Suprapubic skin (tissue), 4 donors: ENCODE measurements around the gene TSPAN18. TPM values are rescaled to one million over a fixed set of nuclear protein-coding genes. Genes with fewer than 3 reads are reported as not detected.

Experiments
- DNase-seq, 2 donors: peaks; one replicate each; pipeline ENCODE4 v3.0.0-alpha.2; 2019; ENCODE audit warnings: low spot score in 2 of 2
- H3K27ac ChIP-seq: fragments of 200-600 bp; sonication (generic); one replicate; pipeline ENCODE4 v1.5.1; 2019
- H3K27me3 ChIP-seq: fragments of 200-600 bp; sonication (generic); one replicate; pipeline ENCODE4 v1.5.1; 2019
- H3K36me3 ChIP-seq: fragments of 200-600 bp; sonication (generic); one replicate; pipeline ENCODE4 v1.5.1; 2019
- H3K4me1 ChIP-seq: fragments of 200-600 bp; sonication (generic); one replicate; pipeline ENCODE4 v1.5.1; 2019
- H3K4me3 ChIP-seq: fragments of 200-600 bp; sonication (generic); one replicate; pipeline ENCODE4 v1.5.1; 2019; ENCODE audit warnings: mild to moderate bottlenecking
- H3K9me3 ChIP-seq: fragments of 200-600 bp; sonication (generic); one replicate; pipeline ENCODE4 v1.5.1; 2019
- CTCF ChIP-seq, 2 donors: fragments of 200-600 bp in 1 of 2; fragments of 450-650 bp in 1 of 2; sonication (generic) in 1 of 2; IDR thresholded peaks; one replicate each; pipeline ENCODE4 v1.5.1; 2016 to 2019; ENCODE audit warnings: antibody characterized with exemption in 2 of 2, mild to moderate bottlenecking in 1 of 2, moderate library complexity in 1 of 2
- EP300 ChIP-seq: sonication (generic); formaldehyde crosslinking; IDR thresholded peaks from one replicate; pipeline ENCODE4 v1.6.1; 2017; ENCODE audit warnings: antibody characterized with exemption
- POLR2A ChIP-seq, 2 donors: fragments of 450-650 bp; IDR thresholded peaks; one replicate each; pipeline ENCODE4 v1.6.1; 2017; ENCODE audit warnings: antibody characterized with exemption in 2 of 2, mild to moderate bottlenecking in 2 of 2, moderate library complexity in 2 of 2
- POLR2AphosphoS5 ChIP-seq, 3 donors: sonication (generic); formaldehyde crosslinking; IDR thresholded peaks; one replicate each; pipeline ENCODE4 v1.6.1; 2017; ENCODE audit warnings: antibody characterized with exemption in 3 of 3
- WGBS: methylation state at CpG from one replicate; pipeline ENCODE4 v1.1.5; 2018; 5-methylcytosine and 5-hydroxymethylcytosine counted together
- total RNA-seq, 4 donors: library from RNA; depleted of rRNA; stranded (reverse); fragments of >200 nt; gene quantifications; one replicate each; pipeline ENCODE4 v1.1.0, GENCODE V29; 2016

TSPAN18 gene
- total RNA-seq, 4 donors from 2014 or later: 1.3 to 5.1 (median 3.9) TPM

- Histone ChIP-seq H3K27me3 (no peaks in the 10 kb centered on the region), H3K4me3 (no peak overlapping the region), H3K4me1 (peaks cover 8% of the 10 kb centered on the region), H3K27ac (no peak overlapping the region), H3K9me3 (no peaks in the 10 kb centered on the region), H3K36me3 (no peaks in the 10 kb centered on the region)
- DNase-seq: no peak
- TF ChIP-seq EP300 (no peak), CTCF (IDR thresholded peaks at IDR 0.05) (no peak), POLR2A (IDR thresholded peaks at IDR 0.05) (no peak), POLR2AphosphoS5 (IDR thresholded peaks at IDR 0.05) (no peak)
- 95% methylated on average over 7 of the region's 7 CpGs for WGBS
Observed at GRCh38 chr11:44808053-44808753, 81.4 kb downstream of the TSPAN18 start.

DNA sequence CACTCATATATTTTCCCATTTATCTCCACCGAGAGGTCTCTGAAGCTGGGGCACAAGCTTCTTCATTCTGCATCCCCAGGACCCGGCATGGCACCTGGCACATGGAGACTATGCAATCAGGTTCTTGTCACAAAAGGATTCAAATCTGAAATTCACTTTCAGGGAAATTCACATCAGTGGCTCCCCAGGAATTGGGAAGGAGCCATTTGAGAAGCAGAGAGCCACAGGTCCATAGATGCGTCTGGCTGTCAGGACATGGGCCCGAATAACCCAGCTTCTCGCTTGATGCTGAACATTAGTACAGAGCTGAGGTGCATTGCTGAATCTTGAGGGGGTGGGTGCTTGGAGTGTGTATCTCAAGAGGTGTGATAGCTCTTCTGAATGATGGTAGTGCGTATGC, 82.5 kb downstream of the TSPAN18 start:
- no peak for DNase-seq
- Histone ChIP-seq H3K4me1 (peaks cover 15% of the 10 kb centered on the region), H3K27me3 (no peaks in the 10 kb centered on the region), H3K4me3 (no peak overlapping the region), H3K27ac (no peak overlapping the region), H3K36me3 (no peaks in the 10 kb centered on the region), H3K9me3 (no peaks in the 10 kb centered on the region)
- WGBS: 98% methylated on average over 5 of the region's 6 CpGs
- TF ChIP-seq CTCF (IDR thresholded peaks at IDR 0.05) (no peak), POLR2A (IDR thresholded peaks at IDR 0.05) (no peak), EP300 (no peak), POLR2AphosphoS5 (IDR thresholded peaks at IDR 0.05) (no peak)

- H3K4me3 ChIP-seq: no peak overlapping the region
- 78% methylated on average over 3 of the region's 6 CpGs for WGBS
- no peak for TF ChIP-seq POLR2AphosphoS5 (IDR thresholded peaks at IDR 0.05)
- TF ChIP-seq POLR2A (IDR thresholded peaks at IDR 0.05): no peak
- no peak for TF ChIP-seq CTCF (IDR thresholded peaks at IDR 0.05)
Observed at GRCh38 chr11:44811841-44812448, 85.2 kb downstream of the TSPAN18 start.

DNA sequence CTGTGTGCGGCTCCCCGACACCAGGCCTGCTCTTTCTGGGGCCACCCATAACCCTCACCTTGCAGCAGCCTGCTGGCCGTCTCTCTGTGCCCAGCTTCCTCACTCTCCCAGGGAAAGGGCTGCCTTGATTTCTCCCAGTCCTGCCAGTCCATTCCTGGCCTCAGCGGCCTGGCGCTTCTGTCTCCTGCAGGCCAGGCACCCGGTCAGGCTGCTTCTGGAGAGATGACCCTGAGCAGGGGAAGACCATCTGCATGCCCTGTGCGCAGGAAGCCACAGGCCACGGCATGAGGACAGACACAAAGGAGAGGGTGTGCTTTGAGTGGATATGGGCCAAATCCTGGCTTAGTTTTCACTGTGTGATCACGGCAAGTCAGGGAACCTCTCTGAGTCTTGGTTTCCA, 86.2 kb downstream of the TSPAN18 start:
- 78% methylated on average over 6 of the region's 9 CpGs for WGBS
- no peaks in the 10 kb centered on the region for H3K36me3 ChIP-seq
- H3K4me1 ChIP-seq: peaks cover 11% of the 10 kb centered on the region
- TF ChIP-seq POLR2AphosphoS5 (IDR thresholded peaks at IDR 0.05): no peak
- no peaks in the 10 kb centered on the region for H3K9me3 ChIP-seq
- no peak overlapping the region for H3K4me3 ChIP-seq
- no peak for DNase-seq
- no peak overlapping the region for H3K27ac ChIP-seq
- H3K27me3 ChIP-seq: no peaks in the 10 kb centered on the region

More at GRCh38 chr11:44811841-44812448, 85.2 kb downstream of the TSPAN18 start:
- H3K4me1 ChIP-seq: peaks cover 11% of the 10 kb centered on the region
- H3K9me3 ChIP-seq: no peaks in the 10 kb centered on the region
- no peak for DNase-seq
- H3K27ac ChIP-seq: no peak overlapping the region
- H3K36me3 ChIP-seq: no peaks in the 10 kb centered on the region
- H3K27me3 ChIP-seq: no peaks in the 10 kb centered on the region

- H3K27ac ChIP-seq: no peak overlapping the region
- H3K36me3 ChIP-seq: no peaks in the 10 kb centered on the region
- H3K4me3 ChIP-seq: no peak overlapping the region
- 60% methylated on average over 4 of the region's 4 CpGs for WGBS
- peaks cover 11% of the 10 kb centered on the region for H3K4me1 ChIP-seq
- H3K9me3 ChIP-seq: no peaks in the 10 kb centered on the region
- no peak for DNase-seq
- TF ChIP-seq POLR2AphosphoS5 (IDR thresholded peaks at IDR 0.05): no peak
- no peak for TF ChIP-seq CTCF (IDR thresholded peaks at IDR 0.05)
- TF ChIP-seq EP300: no peak
- no peak for TF ChIP-seq POLR2A (IDR thresholded peaks at IDR 0.05)
- H3K27me3 ChIP-seq: no peaks in the 10 kb centered on the region
Observed at GRCh38 chr11:44813401-44813800, 86.6 kb downstream of the TSPAN18 start.
